ENCODE results near the gene HRH3. TPM values are rescaled to one million over a fixed set of nuclear protein-coding genes. Genes with fewer than 3 reads are reported as not detected.

HRH3 gene
- total RNA-seq, 4 donors from 2014 or later = not detected

- in situ Hi-C loops (cut with MboI; ENCODE audit: low sequenced_read_pairs in 4 of 4) = no loop called here
- Histone ChIP-seq H3K36me3 (no peaks in the 10 kb centered on the region), H3K4me1 (peaks cover 61 to 73% of the 10 kb centered on the region in 2 donors), H3K27me3 (no peaks in the 10 kb centered on the region), H3K4me3 (no peak overlapping the region), H3K27ac (peak overlapping the region; percentile 81 to 92 (median 88)), H3K9me3 (no peaks in the 10 kb centered on the region)
- TF ChIP-seq POLR2A (IDR thresholded peaks at IDR 0.05) (no peak), CTCF (IDR thresholded peaks at IDR 0.05 in 4 of 5, conservative IDR thresholded peaks at IDR 0.05 in 1 of 5) (no peak)
- intact Hi-C loops (cut with DNase I; ENCODE audit: low total_unique reads) = no loop called here
- no peak for ATAC-seq
- DNase-seq = no peak
These were observed 23.9 kb upstream of the HRH3 start for GRCh38 chr20:62243906-62244515.

GRCh38 chr20:62243106-62243505, 23.0 kb upstream of the HRH3 start:
- Histone ChIP-seq H3K36me3 (no peaks in the 10 kb centered on the region), H3K4me1 (peaks cover 63 to 69% of the 10 kb centered on the region in 2 donors), H3K27ac (peak overlapping the region; percentile 15 to 92 (median 88)), H3K27me3 (no peaks in the 10 kb centered on the region), H3K4me3 (no peak overlapping the region), H3K9me3 (no peaks in the 10 kb centered on the region)
- no peak for ATAC-seq
- intact Hi-C loops (cut with DNase I; ENCODE audit: low total_unique reads) (no loop called here), in situ Hi-C loops (cut with MboI; ENCODE audit: low sequenced_read_pairs in 4 of 4) (no loop called here)
- no peak for DNase-seq
- TF ChIP-seq CTCF (IDR thresholded peaks at IDR 0.05 in 4 of 5, conservative IDR thresholded peaks at IDR 0.05 in 1 of 5) = no peak

GRCh38 chr20:62242176-62242575, 22.1 kb upstream of the HRH3 start:
- Histone ChIP-seq H3K9me3 (no peaks in the 10 kb centered on the region), H3K27me3 (no peaks in the 10 kb centered on the region), H3K27ac (peak overlapping the region; percentile 31 to 91 (median 66)), H3K4me1 (peaks cover 61 to 70% of the 10 kb centered on the region in 2 donors), H3K4me3 (no peak overlapping the region), H3K36me3 (no peaks in the 10 kb centered on the region)
- TF ChIP-seq CTCF (IDR thresholded peaks at IDR 0.05 in 4 of 5, conservative IDR thresholded peaks at IDR 0.05 in 1 of 5) (no peak), POLR2A (IDR thresholded peaks at IDR 0.05) (no peak)
- ATAC-seq = no peak
- in situ Hi-C loops (cut with MboI; ENCODE audit: low sequenced_read_pairs in 4 of 4) = no loop called here
- intact Hi-C loops (cut with DNase I; ENCODE audit: low total_unique reads) = no loop called here
- no peak for DNase-seq

GRCh38 chr20:62241506-62241905, 21.4 kb upstream of the HRH3 start:
- TF ChIP-seq CTCF (IDR thresholded peaks at IDR 0.05 in 4 of 5, conservative IDR thresholded peaks at IDR 0.05 in 1 of 5) (no peak), POLR2A (IDR thresholded peaks at IDR 0.05) (no peak)
- Histone ChIP-seq H3K4me3 (no peak overlapping the region), H3K36me3 (no peaks in the 10 kb centered on the region), H3K4me1 (peaks cover 55 to 64% of the 10 kb centered on the region in 2 donors), H3K27me3 (no peaks in the 10 kb centered on the region), H3K9me3 (no peaks in the 10 kb centered on the region), H3K27ac (peak overlapping the region in 3 of 4 donors; percentile 49 to 91 (median 84))
- DNase-seq (no peak), ATAC-seq (no peak)
- in situ Hi-C loops (cut with MboI; ENCODE audit: low sequenced_read_pairs in 4 of 4) (no loop called here), intact Hi-C loops (cut with DNase I; ENCODE audit: low total_unique reads) (loop anchor here (1.0 kb wide), 1 partner anchor 59 kb away; no protein-coding TSS in a partner anchor)

Measured in gastrocnemius medialis (tissue), 4 donors.